Stomach (tissue), 9 donors: ENCODE results near the gene MOB3C. TPM values are rescaled to one million over a fixed set of nuclear protein-coding genes. Genes with fewer than 3 reads are reported as not detected.
"Not testable (repeated sequence)": the region's sequence is repeated elsewhere in the genome, so short reads cannot be mapped to it uniquely, and the experiment has no call there.

ENCODE experiments used
- DNase-seq, 2 donors: peaks; one replicate each; pipeline versions ENCODE4 v3.0.0 to v3.0.0-alpha.2; 2013 to 2019
- H3K27ac ChIP-seq, 5 donors: fragments of 200-600 bp in 4 of 5; sonication (generic) in 4 of 5; one replicate each; pipeline ENCODE4 v1.5.1; 2013 to 2019; ENCODE audit warnings: mild to moderate bottlenecking in 1 of 5, moderate library complexity in 1 of 5
- H3K27me3 ChIP-seq, 3 donors: fragments of 200-600 bp; sonication (generic); one replicate each; pipeline ENCODE4 v1.5.1; 2017 to 2019; ENCODE audit warnings: mixed run types in 1 of 3
- H3K36me3 ChIP-seq, 4 donors: fragments of 200-600 bp; sonication (generic); 1 replicate in 3 of 4; 2 replicates in 1 of 4; pipeline ENCODE4 v1.5.1; 2016 to 2019
- H3K4me1 ChIP-seq, 4 donors: fragments of 200-600 bp; sonication (generic); one replicate each; pipeline ENCODE4 v1.5.1; 2016 to 2019
- H3K4me3 ChIP-seq, 4 donors: fragments of 200-600 bp; sonication (generic) in 3 of 4; one replicate each; pipeline ENCODE4 v1.5.1; 2016 to 2019; ENCODE audit warnings: mild to moderate bottlenecking in 1 of 4
- H3K9me3 ChIP-seq, 4 donors: fragments of 200-600 bp; sonication (generic); one replicate each; pipeline ENCODE4 v1.5.1; 2016 to 2019
- EP300 ChIP-seq: sonication (generic); formaldehyde crosslinking; IDR thresholded peaks from one replicate; pipeline ENCODE4 v1.6.1; 2017; ENCODE audit warnings: antibody characterized with exemption
- POLR2A ChIP-seq, 4 donors: fragments of 450-650 bp; IDR thresholded peaks; one replicate each; pipeline ENCODE4 v1.6.1; 2016; ENCODE audit warnings: antibody characterized with exemption in 4 of 4, control low read depth in 2 of 4, mild to moderate bottlenecking in 1 of 4, moderate library complexity in 1 of 4
- POLR2AphosphoS5 ChIP-seq, 3 donors: sonication (generic); formaldehyde crosslinking; IDR thresholded peaks; one replicate each; pipeline ENCODE4 v1.6.1; 2016; ENCODE audit warnings: antibody characterized with exemption in 3 of 3
- WGBS, 5 donors: extraction: QIAGEN DNeasy Blood & Tissue Kit in 3 of 5; methylation state at CpG; one replicate each; pipeline versions ENCODE4 v1.1.5 to v1.1.7; 2013 to 2018; 5-methylcytosine and 5-hydroxymethylcytosine counted together
- intact Hi-C: fragments of 100-400 bp; cut with DNase I; formaldehyde crosslinking; loops from one replicate; pipeline ENCODE4 v1.15.1; 2023; ENCODE audit warnings: low total_unique reads
- polyA plus RNA-seq, 3 donors: library from polyadenylated mRNA; stranded (reverse); fragments of 200-250 nt; gene quantifications; one replicate each; pipeline ENCODE4 v1.2.3, GENCODE V29; 2013
- total RNA-seq, 5 donors: library from RNA; depleted of rRNA; stranded (reverse); fragments of >200 nt; gene quantifications; one replicate each; pipeline versions ENCODE4 v1.1.0 to v1.2.3, GENCODE V29; 2014 to 2016
- TF ChIP-seq, protein P1 (sequence below), 7 experiments: fragments of 450-650 bp in 4 of 7; fragments of 200-600 bp in 3 of 7; sonication (generic) in 3 of 7; IDR thresholded peaks; one replicate each; pipeline ENCODE4 v1.5.1; 2016 to 2019; ENCODE audit warnings: antibody characterized with exemption in 7 of 7, control low read depth in 2 of 7, mild to moderate bottlenecking in 1 of 7
- donor health status: healthy with polysubstance abuse.
- donor health status: Bipolar disorder and iron deficiency.
- donor health status: healthy.

Gene MOB3C
- total and polyA plus RNA-seq, 8 donors = 8.4 to 27.2 (median 11.8) TPM

DNA sequence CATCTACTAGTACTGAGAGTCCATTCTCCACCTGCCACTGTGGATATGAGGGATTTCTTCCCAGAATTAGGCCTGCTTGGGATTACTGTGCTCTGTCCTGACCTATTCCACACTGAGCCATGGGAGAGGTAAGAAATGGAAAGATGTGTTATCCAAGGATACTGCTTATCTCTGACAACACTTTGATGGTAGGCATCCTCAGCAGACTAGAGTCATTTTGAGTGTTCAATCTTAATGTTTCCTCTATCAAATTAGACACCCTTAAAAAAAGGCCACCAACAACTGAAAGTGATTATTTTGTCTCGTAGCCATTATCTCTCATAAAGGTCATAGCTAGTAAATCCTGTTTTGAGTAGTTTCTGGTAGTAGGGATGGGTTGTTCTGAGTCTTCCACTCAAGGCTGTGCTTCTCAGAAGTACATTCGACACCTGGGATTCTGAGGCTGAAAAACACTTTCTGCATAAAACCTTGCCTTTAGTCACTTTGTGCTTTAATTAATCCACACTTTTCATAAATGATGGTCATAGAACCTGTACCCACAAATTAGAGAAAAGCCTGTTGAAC is 42.8 kb upstream of the MOB3C start:
- no peaks in the 10 kb centered on the region for H3K9me3 ChIP-seq
- peaks cover 20 to 93% (median 69%) of the 10 kb centered on the region in 4 donors for H3K36me3 ChIP-seq
- 62 to 83% (median 75%) methylated on average over 2 of the region's 2 CpGs for WGBS, 5 donors
- no peaks in the 10 kb centered on the region for H3K4me1 ChIP-seq
- intact Hi-C loops = no loop called here
- no peak overlapping the region for H3K27ac ChIP-seq
- H3K27me3 ChIP-seq = no peaks in the 10 kb centered on the region
- H3K4me3 ChIP-seq = no peak overlapping the region
- no peak for DNase-seq
- TF ChIP-seq EP300 (no peak), POLR2A (IDR thresholded peaks at IDR 0.05) (no peak), POLR2AphosphoS5 (IDR thresholded peaks at IDR 0.05) (no peak)
- TF ChIP-seq, protein P1, sequence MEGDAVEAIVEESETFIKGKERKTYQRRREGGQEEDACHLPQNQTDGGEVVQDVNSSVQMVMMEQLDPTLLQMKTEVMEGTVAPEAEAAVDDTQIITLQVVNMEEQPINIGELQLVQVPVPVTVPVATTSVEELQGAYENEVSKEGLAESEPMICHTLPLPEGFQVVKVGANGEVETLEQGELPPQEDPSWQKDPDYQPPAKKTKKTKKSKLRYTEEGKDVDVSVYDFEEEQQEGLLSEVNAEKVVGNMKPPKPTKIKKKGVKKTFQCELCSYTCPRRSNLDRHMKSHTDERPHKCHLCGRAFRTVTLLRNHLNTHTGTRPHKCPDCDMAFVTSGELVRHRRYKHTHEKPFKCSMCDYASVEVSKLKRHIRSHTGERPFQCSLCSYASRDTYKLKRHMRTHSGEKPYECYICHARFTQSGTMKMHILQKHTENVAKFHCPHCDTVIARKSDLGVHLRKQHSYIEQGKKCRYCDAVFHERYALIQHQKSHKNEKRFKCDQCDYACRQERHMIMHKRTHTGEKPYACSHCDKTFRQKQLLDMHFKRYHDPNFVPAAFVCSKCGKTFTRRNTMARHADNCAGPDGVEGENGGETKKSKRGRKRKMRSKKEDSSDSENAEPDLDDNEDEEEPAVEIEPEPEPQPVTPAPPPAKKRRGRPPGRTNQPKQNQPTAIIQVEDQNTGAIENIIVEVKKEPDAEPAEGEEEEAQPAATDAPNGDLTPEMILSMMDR (IDR thresholded peaks at IDR 0.05) = no peak

DNA sequence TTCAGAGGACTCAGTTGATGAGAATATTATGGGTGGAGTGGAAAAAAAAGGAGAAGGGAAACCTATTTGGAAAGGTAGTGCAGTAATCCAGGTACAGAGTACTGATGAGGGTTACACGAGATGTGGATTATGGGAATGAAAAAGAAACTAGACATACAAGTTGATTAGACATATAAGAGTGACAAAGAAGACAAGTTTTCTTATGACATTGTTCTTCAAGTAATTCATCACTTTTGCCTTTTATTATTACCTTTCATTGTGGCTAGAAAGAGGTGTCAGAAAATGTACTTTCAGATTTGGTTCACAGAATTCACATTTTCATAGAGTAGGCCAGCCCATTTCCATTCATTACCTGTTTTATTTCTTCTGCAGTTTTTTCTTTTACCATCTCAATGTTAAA is 41.2 kb upstream of the MOB3C start:
- Histone ChIP-seq H3K36me3 (peaks cover 17 to 89% (median 72%) of the 10 kb centered on the region in 4 donors), H3K27me3 (no peaks in the 10 kb centered on the region), H3K4me1 (peaks cover 0 to 6% (median 0%) of the 10 kb centered on the region in 4 donors), H3K27ac (no peak overlapping the region), H3K4me3 (no peak overlapping the region), H3K9me3 (no peaks in the 10 kb centered on the region)
- TF ChIP-seq POLR2A (IDR thresholded peaks at IDR 0.05) (no peak), POLR2AphosphoS5 (IDR thresholded peaks at IDR 0.05) (no peak), EP300 (no peak)
- TF ChIP-seq, protein P1 (IDR thresholded peaks at IDR 0.05) = no peak
- WGBS, 5 donors = 70 to 91% (median 88%) methylated on average over 1 of the region's 1 CpG
- no peak for DNase-seq
- intact Hi-C loops = no loop called here

DNA sequence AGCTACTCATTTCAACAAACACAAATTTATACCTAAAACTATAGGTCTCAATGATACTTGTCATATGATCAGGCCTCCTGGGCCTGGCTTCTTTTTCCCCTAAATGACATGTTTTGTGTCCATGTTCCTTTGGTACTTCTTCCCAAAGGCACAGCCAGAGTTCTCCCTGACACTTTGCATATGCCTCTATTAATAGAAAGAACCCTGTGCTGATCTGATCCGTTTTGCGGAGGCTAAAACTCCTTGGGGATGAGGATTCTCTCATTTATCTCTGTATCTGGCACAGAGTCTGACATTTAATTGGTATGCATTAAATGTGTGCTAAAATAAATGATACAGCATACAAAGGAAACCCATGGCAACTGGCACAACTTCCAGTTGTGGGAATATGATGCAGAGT is 40.0 kb upstream of the MOB3C start:
- peak in 1 of 2 donors; percentile 32 for DNase-seq
- H3K36me3 ChIP-seq = peaks cover 18 to 90% (median 78%) of the 10 kb centered on the region in 4 donors
- intact Hi-C loops = no loop called here
- WGBS, 5 donors = 64 to 91% (median 86%) methylated on average over 2 of the region's 2 CpGs
- peaks cover 0 to 6% (median 0%) of the 10 kb centered on the region in 4 donors for H3K4me1 ChIP-seq
- TF ChIP-seq EP300 (no peak), POLR2A (IDR thresholded peaks at IDR 0.05) (no peak), POLR2AphosphoS5 (IDR thresholded peaks at IDR 0.05) (no peak)
- TF ChIP-seq, protein P1 (IDR thresholded peaks at IDR 0.05) = no peak
- H3K27me3 ChIP-seq = no peaks in the 10 kb centered on the region
- H3K4me3 ChIP-seq = no peak overlapping the region
- no peak overlapping the region for H3K27ac ChIP-seq
- no peaks in the 10 kb centered on the region for H3K9me3 ChIP-seq

DNA sequence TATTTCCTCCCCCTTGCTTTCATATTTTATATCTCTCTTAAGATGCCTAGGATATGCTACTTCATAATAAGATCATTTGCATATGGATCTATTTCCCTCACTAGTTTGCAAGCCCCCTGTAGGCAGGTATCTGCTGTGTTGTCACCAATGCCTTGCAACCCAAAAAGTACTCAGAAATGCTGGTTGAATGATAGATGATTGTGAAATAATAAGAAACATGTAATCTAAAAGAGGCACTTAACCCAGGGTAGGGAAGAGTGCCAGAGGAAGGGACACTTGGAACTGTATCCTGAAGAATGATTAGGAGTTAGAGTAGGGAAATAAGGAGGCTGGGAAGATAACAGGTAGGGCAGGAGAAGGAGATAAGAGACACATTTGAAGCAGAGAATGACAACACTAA is 39.2 kb upstream of the MOB3C start:
- H3K27ac ChIP-seq = no peak overlapping the region
- no peak for DNase-seq
- peaks cover 0 to 6% (median 0%) of the 10 kb centered on the region in 4 donors for H3K4me1 ChIP-seq
- H3K4me3 ChIP-seq = no peak overlapping the region
- H3K36me3 ChIP-seq = peaks cover 18 to 88% (median 79%) of the 10 kb centered on the region in 4 donors
- no peaks in the 10 kb centered on the region for H3K27me3 ChIP-seq
- intact Hi-C loops = no loop called here
- no peaks in the 10 kb centered on the region for H3K9me3 ChIP-seq
- TF ChIP-seq EP300 = no peak
- TF ChIP-seq, protein P1 (IDR thresholded peaks at IDR 0.05) = no peak
- no peak for TF ChIP-seq POLR2AphosphoS5 (IDR thresholded peaks at IDR 0.05)

DNA sequence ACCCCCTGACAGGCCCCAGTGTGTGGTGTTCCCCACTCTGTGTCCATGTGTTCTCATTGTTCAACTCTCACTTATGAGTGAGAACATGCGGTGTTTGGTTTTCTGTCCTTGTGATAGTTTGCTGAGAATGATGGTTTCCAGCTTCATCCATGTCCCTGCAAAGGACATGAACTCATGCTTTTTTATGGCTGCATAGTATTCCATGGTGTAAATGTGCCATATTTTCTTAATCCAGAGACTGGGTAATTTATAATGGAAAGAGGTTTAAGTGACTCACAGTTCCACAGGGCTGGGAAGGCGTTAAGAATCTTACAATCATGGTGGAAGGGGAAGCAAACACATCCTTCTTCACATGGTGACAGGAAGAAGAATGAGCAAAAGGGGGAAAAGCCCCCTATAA is 38.1 kb upstream of the MOB3C start:
- intact Hi-C loops, H3K4me3 ChIP-seq, DNase-seq, H3K27ac ChIP-seq, H3K9me3 ChIP-seq, H3K4me1 ChIP-seq, H3K27me3 ChIP-seq: not testable (repeated sequence)
- peaks cover 21 to 93% (median 88%) of the 10 kb centered on the region in 4 donors for H3K36me3 ChIP-seq
- 97 to 100% (median 98%) methylated on average over 2 of the region's 2 CpGs for WGBS, 5 donors
